Neural progenitor cell (in vitro differentiated cells): Measurements from ENCODE around the gene PRPF31. TPM values are rescaled to one million over a fixed set of nuclear protein-coding genes. Genes with fewer than 3 reads are reported as not detected.

Source experiments
- DNase-seq: peaks from one replicate; pipeline ENCODE4 v3.0.0-alpha.2; 2016; ENCODE audit warnings: low spot score
- H2AFZ ChIP-seq: fragments of 200-600 bp; sonication (generic); replicated peaks from 2 replicates; pipeline ENCODE4 v1.6.1; 2016; ENCODE audit warnings: antibody characterized with exemption
- H3F3A ChIP-seq: fragments of 200-600 bp; sonication (generic); 2 replicates; pipeline ENCODE4 v1.6.1; 2016; ENCODE audit warnings: antibody characterized with exemption, low read depth
- H3K27ac ChIP-seq: fragments of 200-600 bp; sonication (generic); 2 replicates; pipeline ENCODE4 v1.5.1; 2016; ENCODE audit warnings: mild to moderate bottlenecking
- H3K27me3 ChIP-seq: fragments of 200-600 bp; sonication (generic); 2 replicates; pipeline ENCODE4 v1.6.1; 2016; ENCODE audit warnings: mild to moderate bottlenecking, moderate library complexity
- H3K36me3 ChIP-seq: fragments of 200-600 bp; sonication (generic); 2 replicates; pipeline ENCODE4 v1.5.1; 2016
- H3K4me1 ChIP-seq: fragments of 200-600 bp; sonication (generic); 2 replicates; pipeline ENCODE4 v1.6.1; 2016; ENCODE audit warnings: mixed run types
- H3K4me2 ChIP-seq: fragments of 200-600 bp; sonication (generic); 2 replicates; pipeline ENCODE4 v1.6.1; 2016
- H3K4me3 ChIP-seq: fragments of 200-600 bp; sonication (generic); 2 replicates; pipeline ENCODE4 v1.5.1; 2016
- H3K79me2 ChIP-seq: fragments of 200-600 bp; sonication (generic); 2 replicates; pipeline ENCODE4 v1.6.1; 2016; ENCODE audit warnings: low read depth
- H3K9ac ChIP-seq: fragments of 200-600 bp; sonication (generic); 2 replicates; pipeline ENCODE4 v1.6.1; 2016
- H3K9me3 ChIP-seq: fragments of 200-600 bp; sonication (generic); 2 replicates; pipeline ENCODE4 v1.5.1; 2016; ENCODE audit warnings: low read depth
- H4K20me1 ChIP-seq: fragments of 200-600 bp; sonication (generic); 2 replicates; pipeline ENCODE4 v1.6.1; 2016; ENCODE audit warnings: low read depth
- H3K27ac Mint-ChIP-seq: 3 replicates; pipeline ENCODE4 v1.8.0; 2021; ENCODE audit warnings: mixed read lengths
- H3K27me3 Mint-ChIP-seq: 2 replicates; pipeline ENCODE4 v1.8.0; 2022; ENCODE audit warnings: low read depth, mild to moderate bottlenecking, inconsistent platforms, moderate library complexity, mixed read lengths; ENCODE audit not compliant: insufficient read depth
- H3K36me3 Mint-ChIP-seq: 3 replicates; pipeline ENCODE4 v1.8.0; 2021; ENCODE audit warnings: mixed read lengths
- H3K4me1 Mint-ChIP-seq: 3 replicates; pipeline ENCODE4 v1.8.0; 2021; ENCODE audit warnings: mixed read lengths
- H3K4me3 Mint-ChIP-seq: 3 replicates; pipeline ENCODE4 v1.8.0; 2021; ENCODE audit warnings: mild to moderate bottlenecking, moderate library complexity, mixed read lengths
- H3K9me3 Mint-ChIP-seq: 3 replicates; pipeline ENCODE4 v1.8.0; 2020; ENCODE audit warnings: mixed read lengths
- EZH2 ChIP-seq: fragments of 200-600 bp; sonication (generic); IDR thresholded peaks from 2 replicates; pipeline ENCODE4 v1.6.1; 2017; ENCODE audit warnings: antibody characterized with exemption, mild to moderate bottlenecking, moderate library complexity
- EZH2phosphoT487 ChIP-seq: fragments of 200-600 bp; sonication (generic); IDR thresholded peaks from 2 replicates; pipeline ENCODE4 v1.6.1; 2017; ENCODE audit warnings: antibody characterized with exemption
- total RNA-seq: library from RNA; depleted of rRNA; stranded (reverse); fragments of >200 nt; gene quantifications from 2 replicates; pipeline ENCODE4 v1.2.3, GENCODE V29; 2015; ENCODE audit warnings: low replicate concordance
- TF ChIP-seq, protein P1 (sequence below): fragments of 200-600 bp; sonication (generic); IDR thresholded peaks from 2 replicates; pipeline ENCODE4 v1.5.1; 2017; ENCODE audit warnings: antibody characterized with exemption, mild to moderate bottlenecking

PRPF31 gene
- total RNA-seq, 1 donor from 2014 or later = 64.4 TPM

DNA sequence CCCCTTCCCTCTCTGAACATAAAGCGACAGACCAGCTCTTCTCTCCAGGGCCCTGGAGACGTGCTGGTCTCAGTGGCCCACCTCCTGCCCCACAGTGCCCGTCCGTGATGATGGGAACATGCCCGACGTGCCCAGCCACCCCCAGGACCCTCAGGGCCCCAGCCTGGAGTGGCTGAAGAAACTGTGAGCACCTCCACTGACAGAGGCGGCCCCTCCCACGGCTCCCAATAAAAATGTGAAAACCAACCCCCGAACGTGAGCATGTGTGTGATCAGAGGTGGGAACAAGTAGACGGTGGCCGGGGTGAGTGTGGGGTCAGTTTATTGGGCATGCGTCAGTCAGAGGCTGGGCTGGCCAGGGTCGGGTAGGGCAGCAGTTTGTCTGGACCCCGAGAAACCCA lies 8.8 kb upstream of the PRPF31 start:
- no peaks in the 10 kb centered on the region for H3K9me3 ChIP-seq
- peaks cover 23% of the 10 kb centered on the region for H3K79me2 ChIP-seq
- peaks cover 3% of the 10 kb centered on the region for H3F3A ChIP-seq
- no peak overlapping the region for H3K27ac ChIP-seq
- no peak overlapping the region for H3K9ac ChIP-seq
- H3K36me3 ChIP-seq = no peaks in the 10 kb centered on the region
- no peak for DNase-seq
- Mint-ChIP-seq H3K4me1 (peaks cover 12% of the 10 kb centered on the region), H3K27ac (no peak overlapping the region), H3K9me3 (no peaks in the 10 kb centered on the region), H3K36me3 (peaks cover 17% of the 10 kb centered on the region), H3K4me3 (no peak overlapping the region), H3K27me3 (peaks cover 4% of the 10 kb centered on the region)
- TF ChIP-seq, protein P1, sequence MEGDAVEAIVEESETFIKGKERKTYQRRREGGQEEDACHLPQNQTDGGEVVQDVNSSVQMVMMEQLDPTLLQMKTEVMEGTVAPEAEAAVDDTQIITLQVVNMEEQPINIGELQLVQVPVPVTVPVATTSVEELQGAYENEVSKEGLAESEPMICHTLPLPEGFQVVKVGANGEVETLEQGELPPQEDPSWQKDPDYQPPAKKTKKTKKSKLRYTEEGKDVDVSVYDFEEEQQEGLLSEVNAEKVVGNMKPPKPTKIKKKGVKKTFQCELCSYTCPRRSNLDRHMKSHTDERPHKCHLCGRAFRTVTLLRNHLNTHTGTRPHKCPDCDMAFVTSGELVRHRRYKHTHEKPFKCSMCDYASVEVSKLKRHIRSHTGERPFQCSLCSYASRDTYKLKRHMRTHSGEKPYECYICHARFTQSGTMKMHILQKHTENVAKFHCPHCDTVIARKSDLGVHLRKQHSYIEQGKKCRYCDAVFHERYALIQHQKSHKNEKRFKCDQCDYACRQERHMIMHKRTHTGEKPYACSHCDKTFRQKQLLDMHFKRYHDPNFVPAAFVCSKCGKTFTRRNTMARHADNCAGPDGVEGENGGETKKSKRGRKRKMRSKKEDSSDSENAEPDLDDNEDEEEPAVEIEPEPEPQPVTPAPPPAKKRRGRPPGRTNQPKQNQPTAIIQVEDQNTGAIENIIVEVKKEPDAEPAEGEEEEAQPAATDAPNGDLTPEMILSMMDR = no peak
- TF ChIP-seq EZH2phosphoT487 (no peak), EZH2 (no peak)
- H3K4me1 ChIP-seq = no peaks in the 10 kb centered on the region
- H4K20me1 ChIP-seq = no peaks in the 10 kb centered on the region
- no peaks in the 10 kb centered on the region for H3K27me3 ChIP-seq
- H3K4me3 ChIP-seq = no peak overlapping the region
- no peak overlapping the region for H3K4me2 ChIP-seq
- no peak overlapping the region for H2AFZ ChIP-seq

DNA sequence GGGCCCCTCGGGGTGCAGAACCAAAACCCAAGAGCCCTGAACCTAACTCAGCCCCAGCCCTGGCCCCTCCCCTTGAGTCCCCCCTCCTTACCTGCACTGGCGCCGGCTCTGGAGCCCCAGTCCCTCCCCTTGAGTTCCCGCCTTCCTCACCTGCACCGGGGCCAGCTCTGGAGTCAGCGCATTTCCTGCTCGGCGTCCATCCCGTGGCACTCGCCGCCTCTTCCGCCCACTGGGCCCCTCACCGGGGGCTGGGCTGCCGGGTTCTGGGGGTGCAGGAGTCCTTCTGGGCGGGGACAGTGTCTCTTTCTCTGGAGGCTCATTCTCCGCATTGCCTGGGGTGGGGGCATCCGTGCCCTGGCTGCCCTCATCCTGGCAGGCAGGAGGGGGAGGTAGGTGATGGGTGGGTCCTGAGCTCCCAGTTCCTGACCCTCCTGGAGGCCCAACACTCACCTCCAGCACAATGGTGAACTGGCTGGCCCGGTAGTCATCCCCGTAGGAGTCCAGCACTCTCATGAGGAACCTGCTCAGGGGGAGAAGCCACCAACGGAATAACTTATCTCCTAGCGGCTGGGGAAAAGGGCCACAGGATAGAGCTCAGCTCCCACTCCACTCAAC lies 7.6 kb upstream of the PRPF31 start:
- Mint-ChIP-seq H3K27me3 (peaks cover 4% of the 10 kb centered on the region), H3K4me3 (no peak overlapping the region)
- no peak for DNase-seq

DNA sequence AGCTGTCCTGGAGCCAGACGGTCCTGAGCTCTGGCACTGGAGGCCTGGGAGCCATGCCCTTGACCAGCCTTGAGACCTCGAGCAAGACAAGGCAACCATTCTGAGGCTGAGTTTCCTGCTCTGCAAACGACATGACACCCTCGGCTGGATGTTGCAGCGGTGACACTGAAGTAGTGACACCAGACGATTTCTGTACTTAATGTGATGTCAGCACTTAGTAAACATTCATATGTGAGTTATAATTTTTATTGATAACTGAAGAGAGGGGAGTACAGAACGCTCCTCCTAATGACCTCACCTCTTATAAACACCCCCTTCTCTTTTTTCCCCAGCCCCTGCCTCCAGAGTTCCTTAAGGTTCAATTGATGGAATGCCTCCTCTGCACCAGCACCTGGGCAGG lies 7.1 kb upstream of the PRPF31 start:
- Histone ChIP-seq H2AFZ (no peak overlapping the region), H3K4me1 (no peaks in the 10 kb centered on the region), H3K27me3 (no peaks in the 10 kb centered on the region), H4K20me1 (peaks cover 6% of the 10 kb centered on the region), H3K4me3 (no peak overlapping the region), H3K4me2 (no peak overlapping the region), H3K27ac (no peak overlapping the region), H3K36me3 (no peaks in the 10 kb centered on the region), H3K9me3 (no peaks in the 10 kb centered on the region), H3F3A (peaks cover 5% of the 10 kb centered on the region), H3K79me2 (peaks cover 16% of the 10 kb centered on the region), H3K9ac (no peak overlapping the region)
- no peaks in the 10 kb centered on the region for H3K9me3 Mint-ChIP-seq
- no peak overlapping the region for H3K4me3 Mint-ChIP-seq
- H3K36me3 Mint-ChIP-seq = peaks cover 21% of the 10 kb centered on the region
- peaks cover 6% of the 10 kb centered on the region for H3K4me1 Mint-ChIP-seq
- TF ChIP-seq EZH2 = no peak
- peaks cover 4% of the 10 kb centered on the region for H3K27me3 Mint-ChIP-seq
- no peak for DNase-seq
- no peak overlapping the region for H3K27ac Mint-ChIP-seq

More for the DNA sequence above, 7.6 kb upstream of the PRPF31 start:
- TF ChIP-seq EZH2phosphoT487 = no peak
- TF ChIP-seq EZH2 = no peak
- TF ChIP-seq, protein P1 = no peak
- Mint-ChIP-seq H3K9me3 (no peaks in the 10 kb centered on the region), H3K4me1 (peaks cover 8% of the 10 kb centered on the region), H3K27ac (no peak overlapping the region), H3K36me3 (peaks cover 20% of the 10 kb centered on the region)
- no peaks in the 10 kb centered on the region for H3K36me3 ChIP-seq
- H3K9ac ChIP-seq = no peak overlapping the region
- no peaks in the 10 kb centered on the region for H3K4me1 ChIP-seq
- no peaks in the 10 kb centered on the region for H3K27me3 ChIP-seq
- peaks cover under 1% of the 10 kb centered on the region for H4K20me1 ChIP-seq
- H3K4me3 ChIP-seq = no peak overlapping the region
- H3K27ac ChIP-seq = no peak overlapping the region
- H3K9me3 ChIP-seq = no peaks in the 10 kb centered on the region
- no peaks in the 10 kb centered on the region for H3F3A ChIP-seq
- no peak overlapping the region for H2AFZ ChIP-seq
- H3K4me2 ChIP-seq = no peak overlapping the region
- H3K79me2 ChIP-seq = peaks cover 21% of the 10 kb centered on the region

DNA sequence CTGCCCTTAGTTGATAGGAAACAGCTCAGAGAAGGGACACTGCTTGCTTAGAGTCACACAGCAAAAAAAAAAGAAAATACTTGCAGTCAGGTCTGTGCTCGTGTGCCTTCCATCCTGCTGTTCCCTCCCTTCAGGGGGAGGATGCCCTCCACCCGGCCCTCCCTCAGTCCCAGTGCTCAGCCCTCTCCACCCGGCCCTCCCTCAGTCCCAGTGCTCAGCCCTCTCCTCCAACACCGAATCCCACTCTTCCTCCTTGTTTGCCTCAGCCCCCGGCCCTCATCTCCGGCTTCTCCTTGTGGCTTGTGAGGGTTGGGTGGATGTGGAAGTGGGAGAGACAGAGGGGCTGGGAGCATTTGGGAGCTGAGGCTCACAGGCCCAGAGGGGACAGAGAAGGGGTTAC lies 5.9 kb upstream of the PRPF31 start:
- Histone ChIP-seq H3K9me3 (no peaks in the 10 kb centered on the region), H3K79me2 (peaks cover 7% of the 10 kb centered on the region), H3K27ac (no peak overlapping the region), H2AFZ (no peak overlapping the region), H3K4me2 (no peak overlapping the region), H4K20me1 (peaks cover 6% of the 10 kb centered on the region), H3F3A (peaks cover 5% of the 10 kb centered on the region), H3K4me3 (no peak overlapping the region), H3K9ac (no peak overlapping the region), H3K4me1 (no peaks in the 10 kb centered on the region), H3K27me3 (no peaks in the 10 kb centered on the region), H3K36me3 (no peaks in the 10 kb centered on the region)
- peaks cover 6% of the 10 kb centered on the region for H3K27me3 Mint-ChIP-seq
- H3K4me1 Mint-ChIP-seq = peaks cover 10% of the 10 kb centered on the region
- peaks cover 21% of the 10 kb centered on the region for H3K36me3 Mint-ChIP-seq
- DNase-seq = no peak
- no peak overlapping the region for H3K4me3 Mint-ChIP-seq
- no peak overlapping the region for H3K27ac Mint-ChIP-seq
- TF ChIP-seq EZH2phosphoT487 (no peak), EZH2 (no peak)
- TF ChIP-seq, protein P1 = no peak
- H3K9me3 Mint-ChIP-seq = no peaks in the 10 kb centered on the region
